ENCODE data around the gene FBH1. TPM values are rescaled to one million over a fixed set of nuclear protein-coding genes. Genes with fewer than 3 reads are reported as not detected.
A peak's percentile ranks its signal among the peaks of the same experiment; 100 is the strongest.
"Not testable (repeated sequence)": the region's sequence is repeated elsewhere in the genome, so short reads cannot be mapped to it uniquely, and the experiment has no call there.

The FBH1 gene
- total and polyA plus RNA-seq, 12 donors: 57.8 to 134 (median 76.0) TPM

GRCh38 chr10:5959581-5960069, 69.6 kb downstream of the FBH1 start:
- intact Hi-C loops (cut with DNase I): no loop called here
- peaks cover 0 to 97% (median 13%) of the 10 kb centered on the region in 9 donors for H3K36me3 ChIP-seq
- DNase-seq (no peak), ATAC-seq (no peak)
- WGBS, 2 donors: 91 to 95% methylated on average over 10 of the region's 10 CpGs
- no peak overlapping the region for H3K27ac ChIP-seq
- no peaks in the 10 kb centered on the region for H3K9me3 ChIP-seq
- no peaks in the 10 kb centered on the region for H3K4me1 ChIP-seq
- no peak for TF ChIP-seq CTCF (IDR thresholded peaks at IDR 0.05)
- H3K27me3 ChIP-seq: no peaks in the 10 kb centered on the region
- H3K4me3 ChIP-seq: no peak overlapping the region

- DNase-seq (no peak), ATAC-seq (peak in 2 of 8 donors; percentile 16 to 41)
- WGBS, 2 donors: 84 to 87% methylated on average over 18 of the region's 18 CpGs
- Histone ChIP-seq H3K27ac (no peak overlapping the region), H3K27me3 (no peaks in the 10 kb centered on the region), H3K9me3 (no peaks in the 10 kb centered on the region), H3K4me1 (no peaks in the 10 kb centered on the region), H3K4me3 (no peak overlapping the region), H3K36me3 (peaks cover 0 to 97% (median 13%) of the 10 kb centered on the region in 9 donors)
- no peak for TF ChIP-seq CTCF (IDR thresholded peaks at IDR 0.05)
- intact Hi-C loops (cut with DNase I): no loop called here
Measured at GRCh38 chr10:5960070-5960972, 70.3 kb downstream of the FBH1 start.

- H3K9me3 ChIP-seq; intact Hi-C loops (cut with DNase I); H3K4me3 ChIP-seq; ATAC-seq; H3K27me3 ChIP-seq; H3K27ac ChIP-seq; H3K4me1 ChIP-seq; DNase-seq: not testable (repeated sequence)
- peaks cover 0 to 97% (median 13%) of the 10 kb centered on the region in 9 donors for H3K36me3 ChIP-seq
- 96 to 97% methylated on average over 10 of the region's 10 CpGs for WGBS, 2 donors
Measured at GRCh38 chr10:5960973-5961275, 70.9 kb downstream of the FBH1 start.

GRCh38 chr10:5961405-5962100, 71.5 kb downstream of the FBH1 start:
- intact Hi-C loops (cut with DNase I): no loop called here
- no peak for ATAC-seq
- Histone ChIP-seq H3K27ac (no peak overlapping the region), H3K9me3 (no peaks in the 10 kb centered on the region), H3K27me3 (no peaks in the 10 kb centered on the region), H3K4me3 (no peak overlapping the region), H3K4me1 (no peaks in the 10 kb centered on the region), H3K36me3 (peaks cover 0 to 97% (median 13%) of the 10 kb centered on the region in 9 donors)
- TF ChIP-seq CTCF (IDR thresholded peaks at IDR 0.05): no peak
- WGBS, 2 donors: 86 to 89% methylated on average over 29 of the region's 29 CpGs
- no peak for DNase-seq

- H3K27me3 ChIP-seq; DNase-seq; intact Hi-C loops (cut with DNase I); H3K9me3 ChIP-seq; ATAC-seq; H3K4me3 ChIP-seq; H3K27ac ChIP-seq; H3K4me1 ChIP-seq: not testable (repeated sequence)
- WGBS, 2 donors: 97% methylated on average over 10 of the region's 10 CpGs
- H3K36me3 ChIP-seq: peaks cover 0 to 97% (median 13%) of the 10 kb centered on the region in 9 donors
Measured at GRCh38 chr10:5962358-5962940, 72.4 kb downstream of the FBH1 start.
